Activated T-cell treated with anti-CD3 and anti-CD28 coated beads for 48 hours (primary cell): ENCODE data around the gene ATG4C.

Source experiments
- DNase-seq: peaks from one replicate; pipeline ENCODE4 v3.0.0-alpha.2; 2020; ENCODE audit warnings: low read depth

ATG4C gene

DNA sequence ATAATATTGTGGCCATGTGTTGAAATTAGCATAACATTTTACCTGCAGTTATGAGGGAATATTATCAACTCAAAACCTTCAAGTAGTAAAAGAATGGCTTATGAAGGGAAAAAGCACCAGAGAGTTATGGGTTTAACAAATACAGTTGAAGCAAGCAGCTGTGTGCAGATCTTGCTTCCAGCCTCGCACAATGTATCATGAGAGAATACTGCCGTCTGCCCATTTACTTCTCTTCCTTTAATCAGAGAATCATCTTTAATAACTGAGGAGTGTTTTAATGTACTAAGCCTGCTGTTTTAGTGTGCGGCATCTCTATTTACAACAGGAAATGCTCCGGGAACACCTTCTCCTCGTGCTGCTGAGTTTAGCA, 120.9 kb downstream of the ATG4C start:
- DNase-seq, result no peak

DNA sequence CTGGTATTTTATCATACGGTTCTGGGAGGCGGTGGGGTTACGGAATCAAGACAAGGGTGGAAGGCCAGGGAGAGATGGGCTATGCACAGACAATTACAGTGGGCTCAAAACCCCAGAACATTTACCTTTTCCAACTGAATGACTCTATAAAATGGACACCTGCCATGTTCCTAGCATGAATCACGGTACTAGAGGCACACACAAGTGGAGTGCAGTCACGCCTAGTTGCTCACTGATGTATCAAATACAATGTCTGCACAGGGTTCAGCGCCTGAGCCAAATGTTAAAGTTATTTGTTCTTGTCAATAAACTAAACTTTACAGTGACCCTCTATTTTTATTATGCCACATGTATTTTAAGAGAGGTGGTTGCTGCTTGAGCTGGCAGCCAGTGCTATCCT, 121.4 kb downstream of the ATG4C start:
- DNase-seq, result no peak

GRCh38 chr1:62905872-62906271, 121.9 kb downstream of the ATG4C start:
- no peak for DNase-seq

GRCh38 chr1:62906428-62906886, 122.5 kb downstream of the ATG4C start:
- DNase-seq, result no peak

- DNase-seq, result no peak
Measured at GRCh38 chr1:62908168-62908695, 124.3 kb downstream of the ATG4C start.

GRCh38 chr1:62912028-62912638, 128.2 kb downstream of the ATG4C start:
- DNase-seq, result no peak
